NOMO-1 (cell line): ENCODE measurements around the gene COBL.

ENCODE experiments used
- DNase-seq, 2 experiments: peaks; one replicate each; lab custom pipeline; 2025; ENCODE audit not compliant: unreplicated experiment in 2 of 2; lab: John Stamatoyannopoulos, UW

Gene COBL

GRCh38 chr7:51160411-51160810, 156.2 kb downstream of the COBL start:
- no peak for DNase-seq

GRCh38 chr7:51158742-51159445, 157.7 kb downstream of the COBL start:
- DNase-seq: no peak

GRCh38 chr7:51158211-51158610, 158.4 kb downstream of the COBL start:
- DNase-seq: peak; percentile 3 to 17

GRCh38 chr7:51154201-51154600, 162.4 kb downstream of the COBL start:
- DNase-seq: no peak

- no peak for DNase-seq
Measured at GRCh38 chr7:51152706-51153200, 163.9 kb downstream of the COBL start.

- DNase-seq: no peak
Measured at GRCh38 chr7:51151455-51151854, 165.2 kb downstream of the COBL start.

- DNase-seq: no peak
Measured at GRCh38 chr7:51150193-51150592, 166.4 kb downstream of the COBL start.

- no peak for DNase-seq
Measured at GRCh38 chr7:51148216-51148615, 168.4 kb downstream of the COBL start.

- DNase-seq: no peak
Measured at GRCh38 chr7:51146816-51147586, 169.6 kb downstream of the COBL start.

GRCh38 chr7:51144178-51144577, 172.4 kb downstream of the COBL start:
- no peak for DNase-seq

GRCh38 chr7:51142741-51143385, 173.7 kb downstream of the COBL start:
- no peak for DNase-seq

- DNase-seq: no peak
Measured at GRCh38 chr7:51141451-51142003, 175.1 kb downstream of the COBL start.

GRCh38 chr7:51140199-51141164, 176.1 kb downstream of the COBL start:
- no peak for DNase-seq

- DNase-seq: no peak
Measured at GRCh38 chr7:51139796-51140195, 176.8 kb downstream of the COBL start.

GRCh38 chr7:51138123-51139085, 178.2 kb downstream of the COBL start:
- no peak for DNase-seq

- no peak for DNase-seq
Measured at GRCh38 chr7:51135576-51135975, 181.0 kb downstream of the COBL start.

- DNase-seq: no peak
Measured at GRCh38 chr7:51134013-51134441, 182.6 kb downstream of the COBL start.

- no peak for DNase-seq
Measured at GRCh38 chr7:51132661-51133060, 183.9 kb downstream of the COBL start.
